ENCODE results near the gene DOLK.

GRCh38 chr9:128898845-128899565, 48.4 kb downstream of the DOLK start:
- TF ChIP-seq CTCF (IDR thresholded peaks at IDR 0.05; ENCODE audit: poor library complexity, severe bottlenecking) (no peak), EP300 (conservative IDR thresholded peaks at IDR 0.05; ENCODE audit: poor library complexity, severe bottlenecking) (no peak), POLR2AphosphoS5 (IDR thresholded peaks at IDR 0.05) (no peak), RAD21 (conservative IDR thresholded peaks at IDR 0.05) (no peak), EZH2 (IDR thresholded peaks at IDR 0.05; ENCODE audit: borderline replicate concordance, insufficient read depth, low read length, poor library complexity, severe bottlenecking) (no peak), TAF1 (IDR thresholded peaks at IDR 0.05; ENCODE audit: low read depth) (no peak), REST (IDR thresholded peaks at IDR 0.05; ENCODE audit: borderline replicate concordance) (no peak)
